Testis (tissue), 2 donors: Measurements from ENCODE around the gene CCL24.
"Not testable (repeated sequence)": the region's sequence is repeated elsewhere in the genome, so short reads cannot be mapped to it uniquely, and the experiment has no call there.

Experiments used
- CTCF ChIP-seq, 3 experiments: fragments of 450-650 bp in 2 of 3; fragments of 200-600 bp in 1 of 3; sonication (generic) in 1 of 3; IDR thresholded peaks; one replicate each; pipeline ENCODE4 v1.5.1; 2016 to 2019; ENCODE audit warnings: antibody characterized with exemption in 3 of 3, mild to moderate bottlenecking in 2 of 3, moderate library complexity in 1 of 3
- POLR2A ChIP-seq: fragments of 450-650 bp; IDR thresholded peaks from one replicate; pipeline ENCODE4 v1.6.1; 2017; ENCODE audit warnings: antibody characterized with exemption, mild to moderate bottlenecking, moderate library complexity

- not testable (repeated sequence) for TF ChIP-seq CTCF (IDR thresholded peaks at IDR 0.05); POLR2A
Measured at GRCh38 chr7:75854813-75855345, 41.3 kb upstream of the CCL24 start.
